Activated CD4-positive, alpha-beta T cell treated with anti-CD3 and anti-CD28 coated beads, Interleukin-2, amount 10 ng/mL, durations not matched to agents 7 days and 5 days (primary cell): Measurements from ENCODE around the gene RGL4. TPM values are rescaled to one million over a fixed set of nuclear protein-coding genes. Genes with fewer than 3 reads are reported as not detected.

Experiments
- CTCF ChIA-PET: fragments of 350-600 bp; sonication (Branson Sonifier 250); formaldehyde crosslinking; loops from one replicate; lab custom pipeline; 2021; ENCODE audit warnings: antibody characterized with exemption; lab: Charles Lee
- POLR2A ChIA-PET: fragments of 350-600 bp; sonication (Branson Sonifier 250); formaldehyde crosslinking; loops from one replicate; lab custom pipeline; 2021; ENCODE audit warnings: antibody characterized with exemption; lab: Charles Lee
- DNase-seq: peaks from one replicate; pipeline ENCODE4 v3.0.0-alpha.2; 2020
- H3K27ac Mint-ChIP-seq: one replicate; pipeline ENCODE4 v1.8.0; 2021; ENCODE audit warnings: mild to moderate bottlenecking, moderate library complexity, mixed read lengths
- H3K27me3 Mint-ChIP-seq: one replicate; pipeline ENCODE4 v1.8.0; 2021; ENCODE audit warnings: mixed read lengths
- H3K36me3 Mint-ChIP-seq: one replicate; pipeline ENCODE4 v1.8.0; 2021; ENCODE audit warnings: low read depth, mixed read lengths
- H3K4me1 Mint-ChIP-seq: one replicate; pipeline ENCODE4 v1.8.0; 2021; ENCODE audit warnings: mixed read lengths
- H3K4me3 Mint-ChIP-seq: one replicate; pipeline ENCODE4 v1.8.0; 2021; ENCODE audit warnings: mild to moderate bottlenecking, moderate library complexity, mixed read lengths
- H3K9me3 Mint-ChIP-seq: one replicate; pipeline ENCODE4 v1.8.0; 2021; ENCODE audit warnings: mixed read lengths
- total RNA-seq, 2 experiments: library from RNA; stranded (reverse); gene quantifications; one replicate each; pipeline ENCODE4 v1.2.3, GENCODE V29; 2021

Gene RGL4
- total RNA-seq, 2 experiments from 2014 or later = 29.1 to 30.1 TPM

- no peak overlapping the region for H3K27ac Mint-ChIP-seq
- H3K36me3 Mint-ChIP-seq = peaks cover 19% of the 10 kb centered on the region
- CTCF ChIA-PET = interaction anchor here (0.6 kb wide), 1 partner anchor 63 kb away, joined by 4 read pairs; no protein-coding TSS in a partner anchor
- H3K4me1 Mint-ChIP-seq = peaks cover 3% of the 10 kb centered on the region
- no peaks in the 10 kb centered on the region for H3K27me3 Mint-ChIP-seq
- no peak for DNase-seq
- no peak overlapping the region for H3K4me3 Mint-ChIP-seq
- H3K9me3 Mint-ChIP-seq = peaks cover 7% of the 10 kb centered on the region
- POLR2A ChIA-PET = no interaction called here
These were observed 51.9 kb downstream of the RGL4 start for GRCh38 chr22:23742505-23743264.

- H3K36me3 Mint-ChIP-seq = peaks cover 19% of the 10 kb centered on the region
- no peaks in the 10 kb centered on the region for H3K27me3 Mint-ChIP-seq
- H3K9me3 Mint-ChIP-seq = peaks cover 7% of the 10 kb centered on the region
- H3K4me1 Mint-ChIP-seq = peaks cover 3% of the 10 kb centered on the region
- DNase-seq = no peak
- no peak overlapping the region for H3K4me3 Mint-ChIP-seq
- ChIA-PET POLR2A (no interaction called here), CTCF (interaction anchor here (1.3 to 1.4 kb wide), 2 partner anchors 16 to 30 kb away, joined by 3 to 4 read pairs; no protein-coding TSS in a partner anchor)
- H3K27ac Mint-ChIP-seq = no peak overlapping the region
These were observed 52.5 kb downstream of the RGL4 start for GRCh38 chr22:23743303-23743705.

GRCh38 chr22:23744001-23744400 is 53.2 kb downstream of the RGL4 start:
- no peak overlapping the region for H3K27ac Mint-ChIP-seq
- H3K4me1 Mint-ChIP-seq = no peaks in the 10 kb centered on the region
- no peak overlapping the region for H3K4me3 Mint-ChIP-seq
- no peaks in the 10 kb centered on the region for H3K27me3 Mint-ChIP-seq
- peaks cover 19% of the 10 kb centered on the region for H3K36me3 Mint-ChIP-seq
- ChIA-PET POLR2A (interaction anchor here (0.6 kb wide), 1 partner anchor 154 kb away, joined by 4 read pairs; no protein-coding TSS in a partner anchor), CTCF (interaction anchor here (1.1 to 1.4 kb wide), 3 partner anchors 16 to 30 kb away, joined by 3 to 4 read pairs (median 3); partner anchors contain the start of gene CHCHD10)
- DNase-seq = no peak
- peaks cover 7% of the 10 kb centered on the region for H3K9me3 Mint-ChIP-seq

- ChIA-PET CTCF (interaction anchor here (1.1 to 1.4 kb wide), 3 partner anchors 15 to 31 kb away, joined by 3 to 4 read pairs (median 3); partner anchors contain the start of gene CHCHD10), POLR2A (interaction anchor here (0.6 kb wide), 1 partner anchor 155 kb away, joined by 4 read pairs; no protein-coding TSS in a partner anchor)
- no peak overlapping the region for H3K4me3 Mint-ChIP-seq
- no peak overlapping the region for H3K27ac Mint-ChIP-seq
- peaks cover 7% of the 10 kb centered on the region for H3K9me3 Mint-ChIP-seq
- DNase-seq = no peak
- peaks cover 19% of the 10 kb centered on the region for H3K36me3 Mint-ChIP-seq
- H3K27me3 Mint-ChIP-seq = no peaks in the 10 kb centered on the region
- H3K4me1 Mint-ChIP-seq = no peaks in the 10 kb centered on the region
These were observed 53.7 kb downstream of the RGL4 start for GRCh38 chr22:23744485-23744884.

- no peak overlapping the region for H3K4me3 Mint-ChIP-seq
- no peak overlapping the region for H3K27ac Mint-ChIP-seq
- DNase-seq = no peak
- POLR2A ChIA-PET = no interaction called here
- peaks cover 19% of the 10 kb centered on the region for H3K36me3 Mint-ChIP-seq
- peaks cover 11% of the 10 kb centered on the region for H3K4me1 Mint-ChIP-seq
- no peaks in the 10 kb centered on the region for H3K27me3 Mint-ChIP-seq
- peaks cover 7% of the 10 kb centered on the region for H3K9me3 Mint-ChIP-seq
- CTCF ChIA-PET = interaction anchor here (1.3 kb wide), 1 partner anchor 18 kb away, joined by 3 read pairs; no protein-coding TSS in a partner anchor
These were observed 55.0 kb downstream of the RGL4 start for GRCh38 chr22:23745791-23746190.

Other genes with a start within 250 kb of the RGL4 start
- gene IGLL1, start 110.7 kb upstream of the RGL4 start, total RNA-seq = not detected
- 1 to 10 TPM; 1.2 to 1.8 TPM for gene DRICH1, start 58.7 kb upstream of the RGL4 start, total RNA-seq
- gene ZNF70, start 60.1 kb downstream of the RGL4 start, total RNA-seq = 1 to 10 TPM; 1.9 to 2.0 TPM
- not detected for gene VPREB3, start 63.4 kb downstream of the RGL4 start, total RNA-seq
- gene C22orf15, start 72.0 kb downstream of the RGL4 start, total RNA-seq = 1 to 10 TPM in 1 of 2 experiments, under 1 TPM in 1; 0.99 to 1.3 TPM
- gene CHCHD10, start 77.0 kb downstream of the RGL4 start, total RNA-seq = 10 to 100 TPM; 44.6 to 55.4 TPM
- under 1 TPM; 0.27 to 0.50 TPM for gene MMP11, start 81.8 kb downstream of the RGL4 start, total RNA-seq
- 10 to 100 TPM; 91.4 to 92.6 TPM for gene SMARCB1, start 96.0 kb downstream of the RGL4 start, total RNA-seq
- gene DERL3, start 148.0 kb downstream of the RGL4 start, total RNA-seq = 1 to 10 TPM; 9.0 to 9.9 TPM
- 1 to 10 TPM; 7.8 to 8.8 TPM for gene SLC2A11, start 166.9 kb downstream of the RGL4 start, total RNA-seq
- gene MIF, start 203.4 kb downstream of the RGL4 start, total RNA-seq = 100 to 1,000 TPM; 716 to 730 TPM